Left lung (tissue), 10 donors: Measurements from ENCODE around the gene TUBGCP3. TPM values are rescaled to one million over a fixed set of nuclear protein-coding genes. Genes with fewer than 3 reads are reported as not detected.
A peak's percentile ranks its signal among the peaks of the same experiment; 100 is the strongest.

Experiments
- ATAC-seq: fragments of 200-7000 bp; cut with Tn5 transposase; one replicate; pipeline ENCODE4 v1.9.1; 2020; ENCODE audit warnings: moderate library complexity
- DNase-seq, 4 donors: peaks; one replicate each; pipeline ENCODE4 v3.0.0-alpha.2; 2013 to 2020
- H3K27ac ChIP-seq, 2 donors: fragments of 200-600 bp; sonication (generic) in 1 of 2; one replicate each; pipeline versions ENCODE4 v1.5.0 to v1.8.0; 2020 to 2021
- H3K27me3 ChIP-seq, 2 donors: fragments of 200-600 bp; sonication (generic) in 1 of 2; one replicate each; pipeline versions ENCODE4 v1.5.0 to v1.8.0; 2020 to 2021
- H3K36me3 ChIP-seq, 2 donors: fragments of 200-600 bp; sonication (generic) in 1 of 2; one replicate each; pipeline versions ENCODE4 v1.5.0 to v1.8.0; 2020 to 2021
- H3K4me1 ChIP-seq, 2 donors: fragments of 200-600 bp; one replicate each; pipeline ENCODE4 v1.8.0; 2021
- H3K4me3 ChIP-seq, 2 donors: fragments of 200-600 bp; sonication (generic) in 1 of 2; one replicate each; pipeline versions ENCODE4 v1.5.0 to v1.8.0; 2020 to 2021; ENCODE audit warnings: mild to moderate bottlenecking in 1 of 2
- H3K9me3 ChIP-seq, 2 donors: fragments of 200-600 bp; sonication (generic) in 1 of 2; one replicate each; pipeline versions ENCODE4 v1.5.0 to v1.8.0; 2020 to 2021
- intact Hi-C, 2 donors: fragments of 100-400 bp; cut with DNase I; formaldehyde crosslinking; loops; one replicate each; pipeline versions ENCODE4 v1.11.2 to v1.14.2; 2022
- polyA plus RNA-seq, 6 donors: library from polyadenylated mRNA; unstranded; fragments of 120-200 nt; gene quantifications; one replicate each; pipeline ENCODE4 v1.2.1, GENCODE V29; 2013; ENCODE audit not compliant: insufficient read length in 6 of 6
- total RNA-seq, 2 donors: library from RNA; stranded (reverse); fragmentation: NEBNext Ultra II Directional; extraction: Animal tissue kit (Norgen Biotek cat#: 25700); gene quantifications; one replicate each; pipeline ENCODE4 v1.2.1, GENCODE V29; 2021
- TF ChIP-seq, protein P1 (sequence below), 2 donors: fragments of 200-600 bp; sonication (generic) in 1 of 2; IDR thresholded peaks; one replicate each; pipeline versions ENCODE4 v1.5.0 to v1.8.0; 2021; ENCODE audit warnings: antibody characterized with exemption in 2 of 2
- donor health status: DM: no; HTN: yes; CAD: no.
- donor health status: DM: no; HTN: no; CAD: no.

The TUBGCP3 gene
- total and polyA plus RNA-seq, 8 donors: 26.8 to 42.7 (median 32.7) TPM

DNA sequence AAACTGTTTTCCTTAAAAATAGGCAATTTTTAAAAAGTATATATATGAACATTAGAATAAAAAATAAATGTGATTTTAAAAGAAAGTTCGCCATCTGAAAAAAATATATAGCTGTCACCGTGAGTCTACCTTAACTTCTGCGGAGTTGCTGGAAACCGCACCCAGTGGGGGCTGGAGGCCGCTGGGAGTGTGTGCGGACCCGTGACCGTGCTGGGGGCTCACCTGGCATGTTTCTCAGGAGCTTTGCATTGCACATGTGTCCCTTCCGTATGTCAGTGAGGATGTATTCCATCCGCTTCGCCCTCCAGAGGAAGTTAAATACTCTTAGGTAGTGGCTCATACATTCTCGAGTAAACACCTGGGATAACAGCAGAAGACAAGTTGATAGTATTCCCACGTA, 71.7 kb downstream of the TUBGCP3 start:
- Histone ChIP-seq H3K36me3 (peaks cover 0 to 89% of the 10 kb centered on the region in 2 donors), H3K9me3 (no peaks in the 10 kb centered on the region), H3K4me1 (no peaks in the 10 kb centered on the region), H3K4me3 (no peak overlapping the region), H3K27me3 (no peaks in the 10 kb centered on the region), H3K27ac (no peak overlapping the region)
- TF ChIP-seq, protein P1, sequence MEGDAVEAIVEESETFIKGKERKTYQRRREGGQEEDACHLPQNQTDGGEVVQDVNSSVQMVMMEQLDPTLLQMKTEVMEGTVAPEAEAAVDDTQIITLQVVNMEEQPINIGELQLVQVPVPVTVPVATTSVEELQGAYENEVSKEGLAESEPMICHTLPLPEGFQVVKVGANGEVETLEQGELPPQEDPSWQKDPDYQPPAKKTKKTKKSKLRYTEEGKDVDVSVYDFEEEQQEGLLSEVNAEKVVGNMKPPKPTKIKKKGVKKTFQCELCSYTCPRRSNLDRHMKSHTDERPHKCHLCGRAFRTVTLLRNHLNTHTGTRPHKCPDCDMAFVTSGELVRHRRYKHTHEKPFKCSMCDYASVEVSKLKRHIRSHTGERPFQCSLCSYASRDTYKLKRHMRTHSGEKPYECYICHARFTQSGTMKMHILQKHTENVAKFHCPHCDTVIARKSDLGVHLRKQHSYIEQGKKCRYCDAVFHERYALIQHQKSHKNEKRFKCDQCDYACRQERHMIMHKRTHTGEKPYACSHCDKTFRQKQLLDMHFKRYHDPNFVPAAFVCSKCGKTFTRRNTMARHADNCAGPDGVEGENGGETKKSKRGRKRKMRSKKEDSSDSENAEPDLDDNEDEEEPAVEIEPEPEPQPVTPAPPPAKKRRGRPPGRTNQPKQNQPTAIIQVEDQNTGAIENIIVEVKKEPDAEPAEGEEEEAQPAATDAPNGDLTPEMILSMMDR (IDR thresholded peaks at IDR 0.05): no peak
- no peak for ATAC-seq
- no peak for DNase-seq
- intact Hi-C loops: no loop called here

DNA sequence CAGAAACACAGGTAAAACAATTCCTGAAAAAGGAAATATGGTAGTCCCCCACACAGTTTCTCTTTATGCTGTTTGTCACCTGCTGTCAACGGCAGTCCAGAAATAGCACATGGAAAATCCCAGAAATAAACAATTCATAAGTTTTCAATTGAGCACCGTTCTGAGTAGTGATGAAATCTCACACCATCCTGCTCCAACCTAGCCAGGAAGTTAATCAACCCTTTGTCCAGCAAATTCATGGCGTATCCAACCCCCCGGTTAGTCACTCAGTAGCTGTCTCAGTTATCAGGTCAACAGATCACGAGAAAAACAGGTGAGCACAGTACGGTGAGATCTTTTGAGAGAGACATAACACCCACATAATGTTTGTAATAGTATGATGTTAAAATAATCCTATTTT, 74.2 kb downstream of the TUBGCP3 start:
- DNase-seq (no peak), ATAC-seq (no peak)
- H3K4me1 ChIP-seq: no peaks in the 10 kb centered on the region
- H3K36me3 ChIP-seq: peaks cover 0 to 87% of the 10 kb centered on the region in 2 donors
- no peak overlapping the region for H3K27ac ChIP-seq
- H3K4me3 ChIP-seq: no peak overlapping the region
- intact Hi-C loops: no loop called here
- TF ChIP-seq, protein P1 (IDR thresholded peaks at IDR 0.05): no peak
- no peaks in the 10 kb centered on the region for H3K9me3 ChIP-seq
- H3K27me3 ChIP-seq: no peaks in the 10 kb centered on the region

DNA sequence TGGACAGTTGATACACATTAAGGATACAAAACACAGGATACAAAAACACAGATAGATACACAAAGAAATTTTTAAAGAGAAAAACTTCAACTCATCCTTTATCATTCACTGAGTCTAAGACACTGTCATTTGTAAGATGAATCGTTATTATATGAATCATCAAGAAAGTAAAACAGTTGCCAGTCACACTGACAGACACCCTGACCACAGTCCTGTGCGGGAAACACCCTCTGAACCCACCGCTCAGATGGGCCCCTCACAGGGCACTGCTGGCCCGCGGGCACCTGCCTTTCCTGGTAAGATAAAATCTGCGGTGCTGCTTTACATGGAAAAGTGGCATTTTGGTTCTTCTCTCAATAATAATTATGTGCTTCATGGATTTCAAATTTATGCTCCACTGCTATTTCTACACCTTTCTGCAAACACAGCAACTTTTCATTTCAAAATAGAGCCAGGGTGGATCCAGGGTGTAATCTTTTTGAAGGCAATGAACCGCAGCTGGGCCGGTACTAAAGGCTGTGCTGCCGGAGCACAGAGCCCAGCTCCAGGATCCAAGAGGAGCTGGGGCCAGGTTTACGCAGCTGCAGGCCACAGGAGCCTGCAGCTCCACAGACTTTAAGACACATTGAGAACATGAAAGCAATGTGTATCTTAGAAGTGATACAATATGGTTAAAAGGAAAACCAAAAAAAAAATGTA, 76.8 kb downstream of the TUBGCP3 start:
- Histone ChIP-seq H3K36me3 (peaks cover 0 to 82% of the 10 kb centered on the region in 2 donors), H3K4me1 (no peaks in the 10 kb centered on the region), H3K4me3 (no peak overlapping the region), H3K27ac (no peak overlapping the region), H3K27me3 (no peaks in the 10 kb centered on the region), H3K9me3 (no peaks in the 10 kb centered on the region)
- DNase-seq (no peak), ATAC-seq (no peak)
- intact Hi-C loops: no loop called here
- TF ChIP-seq, protein P1 (IDR thresholded peaks at IDR 0.05): no peak

DNA sequence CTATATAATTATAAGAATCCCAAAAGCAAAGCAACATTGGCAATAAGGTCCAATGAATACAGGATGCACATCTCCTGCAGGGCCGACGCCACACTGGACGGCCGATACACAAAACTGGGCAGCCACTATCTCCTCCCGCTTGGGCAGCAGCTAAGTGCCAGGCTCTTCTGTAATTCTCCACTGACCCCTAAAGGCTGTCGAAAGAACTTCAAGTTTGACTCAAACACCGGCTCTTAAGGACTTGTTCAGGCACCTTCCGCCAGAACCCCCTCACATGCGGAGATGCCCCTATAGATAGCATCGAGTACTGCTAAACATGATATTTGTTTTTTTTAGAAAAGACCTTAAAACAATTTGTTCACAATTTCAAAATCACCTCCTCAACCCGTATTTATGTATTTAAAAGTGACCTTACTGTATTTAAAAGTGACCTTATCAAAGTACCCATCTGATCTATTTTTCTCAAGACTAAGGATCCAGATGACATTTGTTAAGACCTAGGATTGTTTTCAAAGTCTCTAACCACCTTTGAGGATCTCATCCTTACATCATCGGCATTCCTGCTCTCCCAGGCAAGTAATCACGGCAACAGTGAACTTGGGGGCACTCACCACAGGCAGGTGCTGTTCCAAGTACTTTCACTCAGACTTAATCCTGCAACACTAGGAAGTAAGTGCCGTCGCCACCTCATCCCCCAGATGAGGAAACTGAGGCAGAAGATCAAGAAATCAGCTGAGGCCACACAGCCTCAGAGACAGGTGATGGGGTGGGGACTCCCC, 77.8 kb downstream of the TUBGCP3 start:
- Histone ChIP-seq H3K4me1 (no peaks in the 10 kb centered on the region), H3K36me3 (peaks cover 0 to 82% of the 10 kb centered on the region in 2 donors), H3K9me3 (no peaks in the 10 kb centered on the region), H3K4me3 (no peak overlapping the region), H3K27me3 (no peaks in the 10 kb centered on the region), H3K27ac (peak overlapping the region; percentile 52 to 74)
- peak; percentile 93 for ATAC-seq
- TF ChIP-seq, protein P1 (IDR thresholded peaks at IDR 0.05): peak; percentile 12 to 51
- intact Hi-C loops: no loop called here
- DNase-seq: peak in 3 of 4 donors; percentile 33 to 66 (median 40)

DNA sequence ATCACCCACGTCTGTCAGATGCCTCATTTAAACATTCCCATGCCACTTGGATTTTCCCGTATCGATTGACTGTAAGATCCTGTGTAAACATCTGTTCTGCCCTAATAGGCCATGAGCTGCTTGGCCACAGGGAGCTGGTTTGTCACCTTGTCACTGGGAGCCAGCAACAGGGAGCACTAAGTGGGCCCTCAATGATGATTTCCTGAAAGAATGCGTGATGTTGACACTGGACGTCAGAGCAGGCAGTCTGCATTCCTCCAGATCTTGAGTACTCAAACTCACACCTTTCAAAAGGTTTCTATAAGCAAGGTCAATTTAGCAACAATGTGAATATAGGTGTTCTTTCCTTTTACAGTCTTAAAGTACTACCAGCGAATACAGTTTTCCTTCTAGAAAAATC, 78.8 kb downstream of the TUBGCP3 start:
- intact Hi-C loops: no loop called here
- H3K4me3 ChIP-seq: no peak overlapping the region
- TF ChIP-seq, protein P1 (IDR thresholded peaks at IDR 0.05): no peak
- H3K27me3 ChIP-seq: no peaks in the 10 kb centered on the region
- H3K36me3 ChIP-seq: peaks cover 0 to 82% of the 10 kb centered on the region in 2 donors
- no peaks in the 10 kb centered on the region for H3K9me3 ChIP-seq
- peak overlapping the region; percentile 52 to 74 for H3K27ac ChIP-seq
- no peaks in the 10 kb centered on the region for H3K4me1 ChIP-seq
- DNase-seq (peak in 2 of 4 donors; percentile 59 to 66), ATAC-seq (peak; percentile 91)
